Common myeloid progenitor, CD34-positive (primary cell): ENCODE measurements around the gene NEK10.

Experiments
- CTCF ChIA-PET: fragments of 350-600 bp; sonication (Branson Sonifier 250); formaldehyde crosslinking; loops from one replicate; lab custom pipeline; 2021; ENCODE audit warnings: antibody characterized with exemption; lab: Charles Lee
- POLR2A ChIA-PET: fragments of 350-600 bp; sonication (Branson Sonifier 250); formaldehyde crosslinking; loops from one replicate; lab custom pipeline; 2021; ENCODE audit warnings: antibody characterized with exemption; lab: Charles Lee
- DNase-seq, 3 donors: peaks; one replicate each; pipeline versions ENCODE4 v3.0.0 to v3.0.0-alpha.2; 2013
- H3K27ac ChIP-seq, 2 experiments: 1 replicate in 1 of 2; 2 replicates in 1 of 2; pipeline ENCODE4 v1.7.0; 2013; ENCODE audit warnings: inconsistent platforms in 2 of 2, low read length in 2 of 2, mild to moderate bottlenecking in 2 of 2, low read depth in 1 of 2, moderate library complexity in 1 of 2; ENCODE audit not compliant: severe bottlenecking in 2 of 2, insufficient read depth in 1 of 2, poor library complexity in 1 of 2
- H3K27me3 ChIP-seq, 5 experiments: replicated peaks in 2 of 5; 1 replicate in 3 of 5; 2 replicates in 2 of 5; pipeline versions ENCODE4 v1.6.1 to v1.7.0; 2013; ENCODE audit warnings: low read length in 4 of 5, mild to moderate bottlenecking in 2 of 5, moderate library complexity in 2 of 5, inconsistent platforms in 1 of 5; ENCODE audit not compliant: insufficient read depth in 5 of 5, control insufficient read depth in 4 of 5
- H3K36me3 ChIP-seq, 4 experiments: 1 replicate in 2 of 4; 2 replicates in 2 of 4; pipeline versions ENCODE4 v1.6.1 to v1.7.0; 2013; ENCODE audit warnings: low read length in 3 of 4, control low read depth in 1 of 4, mild to moderate bottlenecking in 1 of 4; ENCODE audit not compliant: control insufficient read depth in 4 of 4, insufficient read depth in 4 of 4
- H3K4me1 ChIP-seq, 4 experiments: 1 replicate in 3 of 4; 2 replicates in 1 of 4; pipeline versions ENCODE4 v1.6.1 to v1.7.1; 2013; ENCODE audit warnings: low read length in 3 of 4, mild to moderate bottlenecking in 3 of 4, control low read depth in 1 of 4, inconsistent platforms in 1 of 4, moderate library complexity in 1 of 4; ENCODE audit not compliant: control insufficient read depth in 4 of 4, insufficient read depth in 4 of 4; ENCODE audit errors: control extremely low read depth in 1 of 4
- H3K4me3 ChIP-seq, 7 experiments: 1 replicate in 4 of 7; 2 replicates in 3 of 7; pipeline versions ENCODE4 v1.5.1 to v1.7.0; 2013; ENCODE audit warnings: mild to moderate bottlenecking in 7 of 7, low read length in 6 of 7, moderate library complexity in 6 of 7, inconsistent platforms in 2 of 7, low read depth in 2 of 7, control low read depth in 1 of 7; ENCODE audit not compliant: insufficient read depth in 4 of 7, control insufficient read depth in 1 of 7; ENCODE audit errors: extremely low read depth in 1 of 7
- H3K9me3 ChIP-seq, 5 experiments: 1 replicate in 4 of 5; 2 replicates in 1 of 5; pipeline versions ENCODE4 v1.6.1 to v1.7.1; 2013; ENCODE audit warnings: low read length in 4 of 5, mild to moderate bottlenecking in 2 of 5, inconsistent platforms in 1 of 5, low read depth in 1 of 5, moderate library complexity in 1 of 5; ENCODE audit not compliant: control insufficient read depth in 4 of 5, insufficient read depth in 2 of 5; ENCODE audit errors: control extremely low read depth in 1 of 5
- WGBS: methylation state at CpG from one replicate; pipeline ENCODE4 v1.1.5; 2013; ENCODE audit not compliant: insufficient coverage; 5-methylcytosine and 5-hydroxymethylcytosine counted together

Gene NEK10

GRCh38 chr3:27325419-27325818 is 43.8 kb downstream of the NEK10 start:
- H3K4me3 ChIP-seq, result no peak overlapping the region
- CTCF ChIA-PET, result interaction anchor here (1.0 to 1.2 kb wide), 3 partner anchors 8 to 142 kb away, joined by 3 read pairs; no protein-coding TSS in a partner anchor
- no peaks in the 10 kb centered on the region for H3K27me3 ChIP-seq
- no CpG with 5 or more reads among the region's 1 CpG for WGBS
- no peaks in the 10 kb centered on the region for H3K36me3 ChIP-seq
- POLR2A ChIA-PET, result no interaction called here
- no peaks in the 10 kb centered on the region for H3K4me1 ChIP-seq
- H3K9me3 ChIP-seq, result peaks cover 0 to 7% (median 2%) of the 10 kb centered on the region in 5 experiments
- no peak for DNase-seq
- no peak overlapping the region for H3K27ac ChIP-seq

- CTCF ChIA-PET, result interaction anchor here (1.0 kb wide), 1 partner anchor 142 kb away, joined by 3 read pairs; no protein-coding TSS in a partner anchor
- no peaks in the 10 kb centered on the region for H3K4me1 ChIP-seq
- no peaks in the 10 kb centered on the region for H3K36me3 ChIP-seq
- POLR2A ChIA-PET, result no interaction called here
- no peaks in the 10 kb centered on the region for H3K27me3 ChIP-seq
- H3K27ac ChIP-seq, result no peak overlapping the region
- WGBS, result 96% methylated on average over 2 of the region's 2 CpGs
- DNase-seq, result no peak
- no peak overlapping the region for H3K4me3 ChIP-seq
- H3K9me3 ChIP-seq, result peaks cover 0 to 7% (median 2%) of the 10 kb centered on the region in 5 experiments
Observed at GRCh38 chr3:27324686-27325085, 44.5 kb downstream of the NEK10 start.

- no peak for DNase-seq
- no peaks in the 10 kb centered on the region for H3K36me3 ChIP-seq
- H3K9me3 ChIP-seq, result no peaks in the 10 kb centered on the region
- WGBS, result 100% methylated on average over 2 of the region's 3 CpGs
- no peaks in the 10 kb centered on the region for H3K27me3 ChIP-seq
- H3K27ac ChIP-seq, result no peak overlapping the region
- POLR2A ChIA-PET, result no interaction called here
- no peak overlapping the region for H3K4me3 ChIP-seq
- CTCF ChIA-PET, result no interaction called here
- no peaks in the 10 kb centered on the region for H3K4me1 ChIP-seq
Observed at GRCh38 chr3:27323087-27323570, 46.1 kb downstream of the NEK10 start.

GRCh38 chr3:27322634-27323033 is 46.5 kb downstream of the NEK10 start:
- Histone ChIP-seq H3K4me3 (no peak overlapping the region), H3K36me3 (no peaks in the 10 kb centered on the region), H3K27me3 (no peaks in the 10 kb centered on the region), H3K4me1 (no peaks in the 10 kb centered on the region), H3K9me3 (no peaks in the 10 kb centered on the region), H3K27ac (no peak overlapping the region)
- CTCF ChIA-PET, result no interaction called here
- no peak for DNase-seq
- POLR2A ChIA-PET, result no interaction called here

- H3K4me1 ChIP-seq, result no peaks in the 10 kb centered on the region
- H3K36me3 ChIP-seq, result no peaks in the 10 kb centered on the region
- H3K27ac ChIP-seq, result no peak overlapping the region
- POLR2A ChIA-PET, result no interaction called here
- DNase-seq, result no peak
- H3K9me3 ChIP-seq, result no peaks in the 10 kb centered on the region
- no peak overlapping the region for H3K4me3 ChIP-seq
- no peaks in the 10 kb centered on the region for H3K27me3 ChIP-seq
- 98% methylated on average over 6 of the region's 9 CpGs for WGBS
- CTCF ChIA-PET, result no interaction called here
Observed at GRCh38 chr3:27319847-27320526, 49.2 kb downstream of the NEK10 start.

- Histone ChIP-seq H3K27ac (no peak overlapping the region), H3K36me3 (no peaks in the 10 kb centered on the region), H3K9me3 (no peaks in the 10 kb centered on the region), H3K4me3 (no peak overlapping the region), H3K4me1 (no peaks in the 10 kb centered on the region), H3K27me3 (no peaks in the 10 kb centered on the region)
- POLR2A ChIA-PET, result no interaction called here
- 80% methylated on average over 1 of the region's 2 CpGs for WGBS
- DNase-seq, result no peak
- CTCF ChIA-PET, result no interaction called here
Observed at GRCh38 chr3:27319304-27319703, 49.9 kb downstream of the NEK10 start.

- 100% methylated on average over 1 of the region's 1 CpG for WGBS
- Histone ChIP-seq H3K27ac (no peak overlapping the region), H3K9me3 (no peaks in the 10 kb centered on the region), H3K27me3 (no peaks in the 10 kb centered on the region), H3K36me3 (no peaks in the 10 kb centered on the region), H3K4me1 (no peaks in the 10 kb centered on the region), H3K4me3 (no peak overlapping the region)
- ChIA-PET POLR2A (no interaction called here), CTCF (interaction anchor here (1.3 kb wide), 1 partner anchor 9 kb away, joined by 3 read pairs; no protein-coding TSS in a partner anchor)
- DNase-seq, result no peak
Observed at GRCh38 chr3:27317096-27317495, 52.1 kb downstream of the NEK10 start.
